ENCODE data around the gene AKT1. TPM values are rescaled to one million over a fixed set of nuclear protein-coding genes. Genes with fewer than 3 reads are reported as not detected.

AKT1 gene
- total RNA-seq, 6 experiments from 2014 or later: 66.7 to 92.1 (median 83.9) TPM

DNA sequence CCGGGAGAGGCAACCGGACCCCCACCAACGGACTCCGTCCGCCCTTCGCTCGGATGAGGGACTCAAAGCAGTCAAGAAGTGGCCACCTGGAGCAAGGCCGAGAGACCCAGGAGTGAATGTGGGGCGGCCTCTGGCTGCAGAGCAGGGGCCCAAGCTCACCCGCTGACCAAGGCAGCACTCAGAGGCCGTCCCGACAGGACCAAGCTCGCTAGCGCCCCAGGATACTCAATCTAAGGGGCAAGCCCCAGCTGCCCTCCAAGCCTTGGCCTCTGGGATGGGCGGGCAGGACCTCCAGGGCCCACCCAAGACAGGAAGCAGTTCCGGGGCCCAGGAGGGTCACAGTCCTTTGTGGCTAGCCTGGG is 936 bp downstream of the AKT1 start:
- peak in 3 of 4 donors; percentile 8 to 25 (median 13) for ATAC-seq
- 0% methylated on average over 8 of the region's 16 CpGs for WGBS (ENCODE audit: insufficient coverage, low coverage, low lambda C conversion rate, missing lambda C conversion rate)
- no peaks in the 10 kb centered on the region for H3K9me3 ChIP-seq

DNA sequence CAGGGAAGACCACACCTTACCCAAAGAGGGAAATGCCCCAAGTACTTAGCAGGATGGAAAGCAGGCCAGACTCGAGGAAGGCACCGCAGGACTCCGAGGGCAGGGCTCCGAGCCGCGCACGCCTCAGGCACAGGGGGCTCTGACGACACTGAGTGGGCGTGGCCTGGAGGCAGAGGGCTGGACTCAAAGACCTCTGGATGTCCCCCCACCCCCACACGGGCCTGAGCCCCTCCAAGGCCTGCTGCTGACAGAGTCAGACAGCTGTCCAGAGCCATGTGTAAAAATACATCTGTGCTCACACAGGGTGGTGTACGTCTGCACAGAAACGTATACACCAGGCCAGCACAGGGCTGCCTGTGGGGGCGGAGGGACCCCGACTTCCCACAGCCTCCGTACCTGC is 1.4 kb downstream of the AKT1 start:
- no peaks in the 10 kb centered on the region for H3K27me3 ChIP-seq
- intact Hi-C loops (cut with DNase I): no loop called here
- TF ChIP-seq POLR2A (IDR thresholded peaks at IDR 0.05): no peak
- TF ChIP-seq, protein P1, sequence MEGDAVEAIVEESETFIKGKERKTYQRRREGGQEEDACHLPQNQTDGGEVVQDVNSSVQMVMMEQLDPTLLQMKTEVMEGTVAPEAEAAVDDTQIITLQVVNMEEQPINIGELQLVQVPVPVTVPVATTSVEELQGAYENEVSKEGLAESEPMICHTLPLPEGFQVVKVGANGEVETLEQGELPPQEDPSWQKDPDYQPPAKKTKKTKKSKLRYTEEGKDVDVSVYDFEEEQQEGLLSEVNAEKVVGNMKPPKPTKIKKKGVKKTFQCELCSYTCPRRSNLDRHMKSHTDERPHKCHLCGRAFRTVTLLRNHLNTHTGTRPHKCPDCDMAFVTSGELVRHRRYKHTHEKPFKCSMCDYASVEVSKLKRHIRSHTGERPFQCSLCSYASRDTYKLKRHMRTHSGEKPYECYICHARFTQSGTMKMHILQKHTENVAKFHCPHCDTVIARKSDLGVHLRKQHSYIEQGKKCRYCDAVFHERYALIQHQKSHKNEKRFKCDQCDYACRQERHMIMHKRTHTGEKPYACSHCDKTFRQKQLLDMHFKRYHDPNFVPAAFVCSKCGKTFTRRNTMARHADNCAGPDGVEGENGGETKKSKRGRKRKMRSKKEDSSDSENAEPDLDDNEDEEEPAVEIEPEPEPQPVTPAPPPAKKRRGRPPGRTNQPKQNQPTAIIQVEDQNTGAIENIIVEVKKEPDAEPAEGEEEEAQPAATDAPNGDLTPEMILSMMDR (IDR thresholded peaks at IDR 0.05): no peak
- no peaks in the 10 kb centered on the region for H3K9me3 ChIP-seq
- H3K27ac ChIP-seq: peak overlapping the region in 2 of 3 donors; percentile 53 to 68
- peaks cover 0 to 60% (median 31%) of the 10 kb centered on the region in 4 donors for H3K4me1 ChIP-seq
- peak overlapping the region; percentile 69 to 88 (median 82) for H3K4me3 ChIP-seq
- ATAC-seq (peak in 3 of 4 donors; percentile 3 to 40 (median 31)), DNase-seq (peak in 2 of 3 donors; percentile 70 to 73)
- peaks cover 0 to 3% (median 0%) of the 10 kb centered on the region in 4 donors for H3K36me3 ChIP-seq
- 3% methylated on average over 7 of the region's 15 CpGs for WGBS (ENCODE audit: insufficient coverage, low coverage, low lambda C conversion rate, missing lambda C conversion rate)

More for the DNA sequence above, 936 bp downstream of the AKT1 start:
- Histone ChIP-seq H3K27ac (peak overlapping the region; percentile 53 to 73 (median 68)), H3K4me3 (peak overlapping the region; percentile 69 to 88 (median 82)), H3K36me3 (peaks cover 0 to 3% (median 0%) of the 10 kb centered on the region in 4 donors), H3K4me1 (peaks cover 0 to 55% (median 28%) of the 10 kb centered on the region in 4 donors), H3K27me3 (no peaks in the 10 kb centered on the region)
- TF ChIP-seq POLR2A (IDR thresholded peaks at IDR 0.05): no peak
- TF ChIP-seq, protein P1 (IDR thresholded peaks at IDR 0.05): no peak
- DNase-seq: peak in 1 of 3 donors; percentile 74
- intact Hi-C loops (cut with DNase I): no loop called here

DNA sequence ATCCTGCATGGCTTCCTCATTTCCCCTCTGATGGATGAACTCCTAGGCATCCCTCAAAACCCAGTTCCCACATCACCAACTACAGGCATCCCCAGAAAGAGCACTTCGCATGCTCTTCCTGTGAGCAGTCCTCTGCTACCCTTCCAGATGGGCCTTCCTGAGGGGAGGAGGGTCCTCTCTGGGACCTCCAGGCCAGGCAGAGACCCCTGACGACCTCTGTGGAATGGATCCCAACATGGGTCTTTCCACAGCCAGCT is 1.9 kb downstream of the AKT1 start:
- Histone ChIP-seq H3K27me3 (no peaks in the 10 kb centered on the region), H3K4me1 (peaks cover 0 to 64% (median 33%) of the 10 kb centered on the region in 4 donors), H3K4me3 (peak overlapping the region; percentile 69 to 88 (median 82)), H3K9me3 (no peaks in the 10 kb centered on the region), H3K27ac (peak overlapping the region in 2 of 3 donors; percentile 53 to 68), H3K36me3 (peaks cover 0 to 3% (median 0%) of the 10 kb centered on the region in 4 donors)
- no peak for DNase-seq
- intact Hi-C loops (cut with DNase I): no loop called here
- TF ChIP-seq, protein P1 (IDR thresholded peaks at IDR 0.05): no peak
- TF ChIP-seq POLR2A (IDR thresholded peaks at IDR 0.05): no peak
- ATAC-seq: no peak
- WGBS (ENCODE audit: insufficient coverage, low coverage, low lambda C conversion rate, missing lambda C conversion rate): 50% methylated on average over 1 of the region's 2 CpGs

DNA sequence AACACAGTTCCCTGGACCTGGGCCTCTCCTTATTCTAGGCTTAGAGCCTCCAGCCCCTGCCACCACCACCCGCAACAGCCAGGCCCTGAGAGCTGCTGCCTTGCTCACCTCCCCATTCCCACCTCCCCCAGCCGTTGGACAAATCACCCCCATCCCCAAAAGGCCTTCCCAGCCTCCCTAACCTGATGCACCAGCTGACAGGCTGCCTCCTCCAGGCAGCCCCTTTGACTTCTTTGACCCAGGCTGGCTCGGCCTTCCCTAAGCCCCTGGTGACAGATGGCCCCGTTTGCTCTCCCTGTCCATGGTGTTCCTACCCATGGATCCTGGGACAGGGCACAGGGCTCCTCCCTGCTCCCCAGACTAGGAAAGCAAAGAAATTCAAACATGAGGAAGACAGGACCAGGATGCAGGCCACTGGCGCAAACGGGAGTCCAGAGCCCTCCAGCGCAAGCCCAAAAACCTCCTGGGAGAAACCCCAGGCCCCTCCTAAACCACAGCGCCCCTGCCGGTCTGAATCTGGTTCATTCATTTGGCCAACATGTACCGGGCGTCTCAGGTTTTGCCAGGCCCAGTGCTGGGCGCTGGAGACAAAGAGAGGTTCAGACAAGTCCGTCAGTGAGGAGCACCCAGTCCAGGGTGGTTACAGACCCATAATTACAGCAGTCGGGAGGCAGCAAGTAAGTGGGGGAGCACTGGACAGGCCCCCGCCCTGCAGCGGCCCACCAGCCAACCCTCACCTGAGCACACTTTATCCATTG is 2.4 kb downstream of the AKT1 start:
- no peaks in the 10 kb centered on the region for H3K27me3 ChIP-seq
- peak overlapping the region in 2 of 3 donors; percentile 64 to 67 for H3K27ac ChIP-seq
- WGBS (ENCODE audit: insufficient coverage, low coverage, low lambda C conversion rate, missing lambda C conversion rate): 63% methylated on average over 11 of the region's 16 CpGs
- DNase-seq (no peak), ATAC-seq (no peak)
- intact Hi-C loops (cut with DNase I): no loop called here
- H3K9me3 ChIP-seq: no peaks in the 10 kb centered on the region
- H3K4me1 ChIP-seq: peaks cover 0 to 69% (median 36%) of the 10 kb centered on the region in 4 donors
- H3K36me3 ChIP-seq: peaks cover 0 to 3% (median 0%) of the 10 kb centered on the region in 4 donors
- TF ChIP-seq, protein P1 (IDR thresholded peaks at IDR 0.05): peak in 1 of 4 donors; percentile 13
- TF ChIP-seq POLR2A (IDR thresholded peaks at IDR 0.05): no peak
- H3K4me3 ChIP-seq: peak overlapping the region in 1 of 3 donors; percentile 69
